H9 (cell line): ENCODE results near the gene SCN7A. TPM values are rescaled to one million over a fixed set of nuclear protein-coding genes. Genes with fewer than 3 reads are reported as not detected.

ENCODE experiments used
- DNase-seq: peaks from one replicate; pipeline ENCODE4 v3.0.0-alpha.2; 2017
- H2AFZ ChIP-seq: one replicate; pipeline ENCODE4 v1.6.1; 2013; ENCODE audit warnings: mild to moderate bottlenecking, low read length, control low read depth, moderate library complexity
- H2AK5ac ChIP-seq: 2 replicates; pipeline ENCODE4 v1.6.1; 2013; ENCODE audit warnings: low read length, control low read depth, mixed read lengths; ENCODE audit not compliant: insufficient read length
- H2BK120ac ChIP-seq: one replicate; pipeline ENCODE4 v1.6.1; 2013; ENCODE audit warnings: low read depth, mild to moderate bottlenecking, low read length, control low read depth, inconsistent platforms; ENCODE audit not compliant: poor library complexity, severe bottlenecking
- H2BK12ac ChIP-seq: 2 replicates; pipeline ENCODE4 v1.6.1; 2013; ENCODE audit warnings: low read length, control low read depth, mixed read lengths, low read depth; ENCODE audit not compliant: insufficient read length
- H2BK15ac ChIP-seq: 2 replicates; pipeline ENCODE4 v1.6.1; 2013; ENCODE audit warnings: low read depth, low read length, control low read depth
- H2BK20ac ChIP-seq: one replicate; pipeline ENCODE4 v1.6.1; 2013; ENCODE audit warnings: low read depth, mild to moderate bottlenecking, low read length, control low read depth, inconsistent platforms; ENCODE audit not compliant: poor library complexity, severe bottlenecking
- H2BK5ac ChIP-seq: 2 replicates; pipeline ENCODE4 v1.6.1; 2013; ENCODE audit warnings: low read length, control low read depth, mixed read lengths; ENCODE audit not compliant: insufficient read length
- H3K14ac ChIP-seq: 2 replicates; pipeline ENCODE4 v1.6.1; 2013; ENCODE audit warnings: low read length, control low read depth; ENCODE audit not compliant: insufficient read depth
- H3K18ac ChIP-seq: 2 replicates; pipeline ENCODE4 v1.6.1; 2013; ENCODE audit warnings: low read depth, mild to moderate bottlenecking, mixed read lengths, low read length, control low read depth; ENCODE audit not compliant: insufficient read length
- H3K23ac ChIP-seq: 2 replicates; pipeline ENCODE4 v1.6.1; 2013; ENCODE audit warnings: low read length, control low read depth, mixed read lengths, low read depth; ENCODE audit not compliant: insufficient read length
- H3K23me2 ChIP-seq: 2 replicates; pipeline ENCODE4 v1.6.1; 2013; ENCODE audit warnings: low read depth, mild to moderate bottlenecking, mixed read lengths, low read length, control low read depth; ENCODE audit not compliant: insufficient read length, poor library complexity, severe bottlenecking
- H3K27ac ChIP-seq: 2 replicates; pipeline ENCODE4 v1.5.1; 2013; ENCODE audit warnings: low read length, control low read depth, mixed read lengths, low read depth; ENCODE audit not compliant: insufficient read length
- H3K27me3 ChIP-seq: 2 replicates; pipeline ENCODE4 v1.6.1; 2013; ENCODE audit warnings: low read length, control low read depth, inconsistent platforms; ENCODE audit not compliant: insufficient read depth
- H3K4ac ChIP-seq: 2 replicates; pipeline ENCODE4 v1.6.1; 2013; ENCODE audit warnings: low read depth, mild to moderate bottlenecking, control low read depth, inconsistent platforms, low read length, moderate library complexity
- H3K4me1 ChIP-seq: 2 replicates; pipeline ENCODE4 v1.6.1; 2013; ENCODE audit warnings: low read length, control low read depth, inconsistent platforms; ENCODE audit not compliant: insufficient read depth
- H3K4me2 ChIP-seq: 2 replicates; pipeline ENCODE4 v1.6.1; 2013; ENCODE audit warnings: low read length, control low read depth, mixed read lengths; ENCODE audit not compliant: insufficient read length, insufficient read depth
- H3K56ac ChIP-seq: 2 replicates; pipeline ENCODE4 v1.6.1; 2013; ENCODE audit warnings: low read depth, mild to moderate bottlenecking, mixed read lengths, low read length, control low read depth; ENCODE audit not compliant: insufficient read length
- H3K79me1 ChIP-seq: 2 replicates; pipeline ENCODE4 v1.6.1; 2013; ENCODE audit warnings: low read depth, mild to moderate bottlenecking, moderate library complexity, low read length, control low read depth, inconsistent platforms; ENCODE audit not compliant: insufficient read depth, poor library complexity, severe bottlenecking
- H3K79me2 ChIP-seq: 2 replicates; pipeline ENCODE4 v1.6.1; 2013; ENCODE audit warnings: low read length, control low read depth, inconsistent platforms; ENCODE audit not compliant: insufficient read depth
- H3K9ac ChIP-seq: 2 replicates; pipeline ENCODE4 v1.6.1; 2013; ENCODE audit warnings: low read length, control low read depth, mixed read lengths; ENCODE audit not compliant: insufficient read length; ENCODE audit errors: extremely low read depth
- H3K9me3 ChIP-seq: one replicate; pipeline ENCODE4 v1.6.1; 2013; ENCODE audit warnings: low read depth, low read length, inconsistent platforms; ENCODE audit not compliant: control insufficient read depth
- H3T11ph ChIP-seq: one replicate; pipeline ENCODE4 v1.6.1; 2013; ENCODE audit warnings: mild to moderate bottlenecking, low read length, control low read depth, inconsistent platforms
- H4K20me1 ChIP-seq: one replicate; pipeline ENCODE4 v1.6.1; 2013; ENCODE audit not compliant: control insufficient read depth, insufficient read length, insufficient read depth
- H4K5ac ChIP-seq: 2 replicates; pipeline ENCODE4 v1.6.1; 2013; ENCODE audit warnings: low read depth, mild to moderate bottlenecking, mixed read lengths, low read length, control low read depth; ENCODE audit not compliant: insufficient read length
- H4K8ac ChIP-seq: replicated peaks from 2 replicates; pipeline ENCODE4 v1.6.1; 2013; ENCODE audit warnings: low read length, control low read depth, mixed read lengths, low read depth; ENCODE audit not compliant: insufficient read length
- H4K91ac ChIP-seq: 2 replicates; pipeline ENCODE4 v1.6.1; 2013; ENCODE audit warnings: low read depth, mild to moderate bottlenecking, moderate library complexity, mixed read lengths, low read length, control low read depth; ENCODE audit not compliant: insufficient read length
- H3K27ac Mint-ChIP-seq, 3 experiments: 2 replicates in 2 of 3; 3 replicates in 1 of 3; pipeline ENCODE4 v1.8.0; 2020 to 2021; ENCODE audit warnings: mixed read lengths in 3 of 3, mild to moderate bottlenecking in 1 of 3, moderate library complexity in 1 of 3
- H3K27me3 Mint-ChIP-seq: 2 replicates; pipeline ENCODE4 v1.8.0; 2021; ENCODE audit warnings: low read depth, mild to moderate bottlenecking, moderate library complexity, mixed read lengths
- H3K36me3 Mint-ChIP-seq, 3 experiments: 2 replicates in 2 of 3; 3 replicates in 1 of 3; pipeline ENCODE4 v1.8.0; 2020 to 2021; ENCODE audit warnings: low read depth in 3 of 3, mixed read lengths in 3 of 3; ENCODE audit not compliant: insufficient read depth in 1 of 3
- H3K4me1 Mint-ChIP-seq, 2 experiments: 2 replicates each; pipeline ENCODE4 v1.8.0; 2020; ENCODE audit warnings: mixed read lengths in 2 of 2
- H3K4me3 Mint-ChIP-seq, 2 experiments: 2 replicates in 1 of 2; 3 replicates in 1 of 2; pipeline ENCODE4 v1.8.0; 2020 to 2021; ENCODE audit warnings: mild to moderate bottlenecking in 2 of 2, mixed read lengths in 2 of 2, moderate library complexity in 1 of 2
- H3K9me3 Mint-ChIP-seq, 2 experiments: 2 replicates in 1 of 2; 3 replicates in 1 of 2; pipeline ENCODE4 v1.8.0; 2020; ENCODE audit warnings: mild to moderate bottlenecking in 2 of 2, mixed read lengths in 2 of 2, moderate library complexity in 1 of 2
- WGBS: extraction: QIAGEN DNeasy Blood & Tissue Kit; methylation state at CpG from one replicate; pipeline ENCODE4 v1.1.7; 2013; ENCODE audit warnings: missing lambda C conversion rate, low lambda C conversion rate, mixed read lengths; ENCODE audit not compliant: insufficient read length; ENCODE audit errors: extremely low coverage; 5-methylcytosine and 5-hydroxymethylcytosine counted together
- total RNA-seq: library from RNA; stranded (reverse); gene quantifications from 2 replicates; pipeline ENCODE4 v1.2.1, GENCODE V29; 2021
- TF ChIP-seq, protein P1 (sequence below): fragments of 200-600 bp; sonication (generic); conservative IDR thresholded peaks from 3 replicates; pipeline ENCODE4 v1.8.0; 2021; ENCODE audit warnings: antibody characterized with exemption, mild to moderate bottlenecking

The SCN7A gene
- total RNA-seq, 1 experiment from 2014 or later, result 0.07 TPM

GRCh38 chr2:166376488-166376828 is 117.6 kb downstream of the SCN7A start:
- DNase-seq, result no peak
- TF ChIP-seq, protein P1, sequence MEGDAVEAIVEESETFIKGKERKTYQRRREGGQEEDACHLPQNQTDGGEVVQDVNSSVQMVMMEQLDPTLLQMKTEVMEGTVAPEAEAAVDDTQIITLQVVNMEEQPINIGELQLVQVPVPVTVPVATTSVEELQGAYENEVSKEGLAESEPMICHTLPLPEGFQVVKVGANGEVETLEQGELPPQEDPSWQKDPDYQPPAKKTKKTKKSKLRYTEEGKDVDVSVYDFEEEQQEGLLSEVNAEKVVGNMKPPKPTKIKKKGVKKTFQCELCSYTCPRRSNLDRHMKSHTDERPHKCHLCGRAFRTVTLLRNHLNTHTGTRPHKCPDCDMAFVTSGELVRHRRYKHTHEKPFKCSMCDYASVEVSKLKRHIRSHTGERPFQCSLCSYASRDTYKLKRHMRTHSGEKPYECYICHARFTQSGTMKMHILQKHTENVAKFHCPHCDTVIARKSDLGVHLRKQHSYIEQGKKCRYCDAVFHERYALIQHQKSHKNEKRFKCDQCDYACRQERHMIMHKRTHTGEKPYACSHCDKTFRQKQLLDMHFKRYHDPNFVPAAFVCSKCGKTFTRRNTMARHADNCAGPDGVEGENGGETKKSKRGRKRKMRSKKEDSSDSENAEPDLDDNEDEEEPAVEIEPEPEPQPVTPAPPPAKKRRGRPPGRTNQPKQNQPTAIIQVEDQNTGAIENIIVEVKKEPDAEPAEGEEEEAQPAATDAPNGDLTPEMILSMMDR, result no peak
- no peak overlapping the region for H3K4ac ChIP-seq
- H2BK15ac ChIP-seq, result no peak overlapping the region
- H4K20me1 ChIP-seq, result no peaks in the 10 kb centered on the region
- no peaks in the 10 kb centered on the region for H3K27me3 ChIP-seq
- H3K9me3 ChIP-seq, result no peaks in the 10 kb centered on the region
- no peak overlapping the region for H4K5ac ChIP-seq
- H2BK12ac ChIP-seq, result no peak overlapping the region
- no peak overlapping the region for H3K9ac ChIP-seq
- Mint-ChIP-seq H3K4me3 (peak overlapping the region; percentile 91 to 93), H3K36me3 (no peaks in the 10 kb centered on the region), H3K4me1 (peaks cover 30 to 38% of the 10 kb centered on the region in 2 experiments), H3K9me3 (no peaks in the 10 kb centered on the region; a peak in 1 of 5 replicates), H3K27me3 (peaks cover 29% of the 10 kb centered on the region), H3K27ac (peak overlapping the region in 1 of 3 experiments; percentile 93; a peak in 1 of 7 replicates)
- H3K4me2 ChIP-seq, result peak overlapping the region; percentile 90
- H3K27ac ChIP-seq, result no peak overlapping the region
- no peak overlapping the region for H4K91ac ChIP-seq
- no peak overlapping the region for H2AK5ac ChIP-seq
- no peak overlapping the region for H3T11ph ChIP-seq
- peak overlapping the region; percentile 5 for H2AFZ ChIP-seq
- no CpG with 5 or more reads among the region's 11 CpGs for WGBS
- H3K23me2 ChIP-seq, result peaks cover 11% of the 10 kb centered on the region
- no peaks in the 10 kb centered on the region for H3K79me1 ChIP-seq
- H3K79me2 ChIP-seq, result no peaks in the 10 kb centered on the region
- H3K23ac ChIP-seq, result no peak overlapping the region
- no peak overlapping the region for H3K14ac ChIP-seq
- H2BK5ac ChIP-seq, result no peak overlapping the region
- no peak overlapping the region for H3K18ac ChIP-seq
- H4K8ac ChIP-seq, result no peak overlapping the region
- no peak overlapping the region for H2BK120ac ChIP-seq
- H2BK20ac ChIP-seq, result no peak overlapping the region
- H3K4me1 ChIP-seq, result peaks cover 6% of the 10 kb centered on the region; the same call in 1 of the 2 replicates
- H3K56ac ChIP-seq, result no peak overlapping the region
